ENCODE measurements around the gene LEUTX.

LEUTX gene

DNA sequence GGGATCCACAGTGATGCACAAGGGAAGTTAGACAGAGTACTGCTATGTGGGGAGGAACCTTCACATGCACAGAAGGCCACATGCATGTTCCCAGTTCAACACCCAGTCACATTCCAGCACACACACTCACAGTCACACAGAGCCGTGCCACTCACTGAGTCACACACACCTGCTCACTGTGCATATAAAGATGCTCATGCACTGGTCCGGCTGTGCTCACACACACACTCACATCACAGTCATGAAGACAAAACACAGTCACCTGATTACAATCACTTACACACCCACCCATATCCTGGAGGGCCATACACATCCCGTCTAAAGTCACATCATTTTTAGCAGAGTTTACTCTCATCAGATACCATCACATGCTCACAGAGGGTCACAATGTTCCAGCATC is 41.3 kb upstream of the LEUTX start:
- Mint-ChIP-seq H3K4me1 (no peaks in the 10 kb centered on the region), H3K27ac (no peak overlapping the region), H3K36me3 (ENCODE audit: low read depth) (no peaks in the 10 kb centered on the region), H3K9me3 (no peaks in the 10 kb centered on the region), H3K4me3 (no peak overlapping the region), H3K27me3 (ENCODE audit: low read depth) (peaks cover 7% of the 10 kb centered on the region)
- TF ChIP-seq CTCF (IDR thresholded peaks at IDR 0.05; ENCODE audit: unreplicated experiment in 3 of 3), result no peak

DNA sequence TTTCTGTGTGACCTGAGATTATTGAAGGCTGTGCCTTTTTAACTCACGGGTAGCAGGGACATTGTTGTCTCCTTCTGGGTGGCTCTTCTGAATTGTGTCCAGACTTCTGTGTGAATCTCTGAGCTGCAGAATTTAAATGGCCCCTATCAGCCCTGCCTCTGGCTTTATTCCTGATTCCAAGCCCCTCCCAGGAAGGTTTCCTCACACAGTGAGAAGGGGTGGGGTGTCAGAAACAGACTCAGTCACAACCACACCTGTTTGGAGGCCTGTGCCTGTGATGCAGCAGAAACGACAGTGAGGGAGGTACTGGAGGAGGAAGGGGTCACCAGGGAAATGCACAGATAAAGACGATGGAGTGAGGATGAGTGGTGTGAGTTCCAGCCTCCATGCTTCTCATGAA is 40.8 kb upstream of the LEUTX start, which contains the start of gene CLC:
CLC (minus strand) TSS at position 139 of the 400 bp plus-strand sequence; CDS start at position 62, 77 bp downstream.
- no peaks in the 10 kb centered on the region for H3K9me3 Mint-ChIP-seq
- no peak within 1 kb of the TSS for H3K4me3 Mint-ChIP-seq
- no peak within 1 kb of the TSS for H3K27ac Mint-ChIP-seq
- H3K36me3 Mint-ChIP-seq (ENCODE audit: low read depth), result no peaks in the 10 kb centered on the region
- TF ChIP-seq CTCF (IDR thresholded peaks at IDR 0.05; ENCODE audit: unreplicated experiment in 3 of 3), result no peak
- no peaks in the 10 kb centered on the region for H3K4me1 Mint-ChIP-seq
- peaks cover 7% of the 10 kb centered on the region for H3K27me3 Mint-ChIP-seq (ENCODE audit: low read depth)

GRCh38 chr19:39738814-39739213 is 39.8 kb upstream of the LEUTX start:
- H3K4me3 Mint-ChIP-seq, result no peak overlapping the region
- H3K4me1 Mint-ChIP-seq, result no peaks in the 10 kb centered on the region
- peaks cover 7% of the 10 kb centered on the region for H3K27me3 Mint-ChIP-seq (ENCODE audit: low read depth)
- H3K9me3 Mint-ChIP-seq, result no peaks in the 10 kb centered on the region
- no peak overlapping the region for H3K27ac Mint-ChIP-seq
- no peak for TF ChIP-seq CTCF (IDR thresholded peaks at IDR 0.05; ENCODE audit: unreplicated experiment in 3 of 3)
- no peaks in the 10 kb centered on the region for H3K36me3 Mint-ChIP-seq (ENCODE audit: low read depth)

GRCh38 chr19:39740395-39740794 is 38.3 kb upstream of the LEUTX start:
- Mint-ChIP-seq H3K27me3 (ENCODE audit: low read depth) (peaks cover 7% of the 10 kb centered on the region), H3K4me1 (no peaks in the 10 kb centered on the region), H3K9me3 (no peaks in the 10 kb centered on the region), H3K36me3 (ENCODE audit: low read depth) (no peaks in the 10 kb centered on the region), H3K27ac (no peak overlapping the region), H3K4me3 (no peak overlapping the region)
- TF ChIP-seq CTCF (IDR thresholded peaks at IDR 0.05; ENCODE audit: unreplicated experiment in 3 of 3), result no peak

- H3K4me3 Mint-ChIP-seq, result no peak overlapping the region
- no peaks in the 10 kb centered on the region for H3K9me3 Mint-ChIP-seq
- H3K27ac Mint-ChIP-seq, result no peak overlapping the region
- no peak for TF ChIP-seq CTCF (IDR thresholded peaks at IDR 0.05; ENCODE audit: unreplicated experiment in 3 of 3)
- no peaks in the 10 kb centered on the region for H3K4me1 Mint-ChIP-seq
- H3K36me3 Mint-ChIP-seq (ENCODE audit: low read depth), result no peaks in the 10 kb centered on the region
- peaks cover 12% of the 10 kb centered on the region for H3K27me3 Mint-ChIP-seq (ENCODE audit: low read depth)
These were observed 33.0 kb upstream of the LEUTX start for GRCh38 chr19:39745643-39746042.

GRCh38 chr19:39746836-39747529 is 31.7 kb upstream of the LEUTX start:
- Mint-ChIP-seq H3K9me3 (no peaks in the 10 kb centered on the region), H3K27me3 (ENCODE audit: low read depth) (peaks cover 12% of the 10 kb centered on the region), H3K27ac (no peak overlapping the region), H3K4me1 (no peaks in the 10 kb centered on the region), H3K36me3 (ENCODE audit: low read depth) (no peaks in the 10 kb centered on the region), H3K4me3 (no peak overlapping the region)
- no peak for TF ChIP-seq CTCF (IDR thresholded peaks at IDR 0.05; ENCODE audit: unreplicated experiment in 3 of 3)
